H1 (cell line): ENCODE results near the gene NEUROG1.
A peak's percentile ranks its signal among the peaks of the same experiment; 100 is the strongest.

Experiments used
- EP300 ChIP-seq, 2 experiments: IDR thresholded peaks; 1 replicate in 1 of 2; 2 replicates in 1 of 2; pipeline ENCODE4 v1.6.1; 2011 to 2012; ENCODE audit warnings: low read depth in 2 of 2, low read length in 2 of 2, mild to moderate bottlenecking in 2 of 2, borderline replicate concordance in 1 of 2, inconsistent platforms in 1 of 2, moderate library complexity in 1 of 2
- JUND ChIP-seq: IDR thresholded peaks from 2 replicates; pipeline ENCODE4 v1.6.1; 2011; ENCODE audit warnings: mild to moderate bottlenecking, improper control_type of control experiment, low read length
- RFX5 ChIP-seq: IDR thresholded peaks from 2 replicates; pipeline ENCODE4 v1.6.1; 2011; ENCODE audit warnings: low read depth, low read length, improper control_type of control experiment, borderline replicate concordance
- TF ChIP-seq, protein P1 (sequence below), 3 experiments: IDR thresholded peaks; 1 replicate in 2 of 3; 2 replicates in 1 of 3; pipeline versions ENCODE4 v1.5.1 to v1.6.1; 2011; ENCODE audit warnings: low read length in 3 of 3, mild to moderate bottlenecking in 3 of 3, inconsistent platforms in 2 of 3, low read depth in 1 of 3, moderate library complexity in 1 of 3; ENCODE audit not compliant: insufficient read depth in 1 of 3; ENCODE audit errors: control extremely low read depth in 1 of 3
- TF ChIP-seq, protein P2 (sequence below): IDR thresholded peaks from 2 replicates; pipeline ENCODE4 v1.6.1; 2012; ENCODE audit warnings: inconsistent platforms

GRCh38 chr5:135535820-135536801, at the start of gene NEUROG1:
- TF ChIP-seq RFX5 (no peak), JUND (no peak), EP300 (IDR thresholded peaks at IDR 0.05; ENCODE audit: borderline replicate concordance in 1 of 2, low read depth in 2 of 2, low read length in 2 of 2) (peak in 1 of 2 experiments; percentile 18; a peak in 1 of 3 replicates)
- TF ChIP-seq, protein P1, sequence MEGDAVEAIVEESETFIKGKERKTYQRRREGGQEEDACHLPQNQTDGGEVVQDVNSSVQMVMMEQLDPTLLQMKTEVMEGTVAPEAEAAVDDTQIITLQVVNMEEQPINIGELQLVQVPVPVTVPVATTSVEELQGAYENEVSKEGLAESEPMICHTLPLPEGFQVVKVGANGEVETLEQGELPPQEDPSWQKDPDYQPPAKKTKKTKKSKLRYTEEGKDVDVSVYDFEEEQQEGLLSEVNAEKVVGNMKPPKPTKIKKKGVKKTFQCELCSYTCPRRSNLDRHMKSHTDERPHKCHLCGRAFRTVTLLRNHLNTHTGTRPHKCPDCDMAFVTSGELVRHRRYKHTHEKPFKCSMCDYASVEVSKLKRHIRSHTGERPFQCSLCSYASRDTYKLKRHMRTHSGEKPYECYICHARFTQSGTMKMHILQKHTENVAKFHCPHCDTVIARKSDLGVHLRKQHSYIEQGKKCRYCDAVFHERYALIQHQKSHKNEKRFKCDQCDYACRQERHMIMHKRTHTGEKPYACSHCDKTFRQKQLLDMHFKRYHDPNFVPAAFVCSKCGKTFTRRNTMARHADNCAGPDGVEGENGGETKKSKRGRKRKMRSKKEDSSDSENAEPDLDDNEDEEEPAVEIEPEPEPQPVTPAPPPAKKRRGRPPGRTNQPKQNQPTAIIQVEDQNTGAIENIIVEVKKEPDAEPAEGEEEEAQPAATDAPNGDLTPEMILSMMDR (IDR thresholded peaks at IDR 0.05; ENCODE audit: control extremely low read depth in 1 of 3, insufficient read depth in 1 of 3, low read depth in 1 of 3, low read length in 3 of 3), result no peak
- TF ChIP-seq, protein P2, sequence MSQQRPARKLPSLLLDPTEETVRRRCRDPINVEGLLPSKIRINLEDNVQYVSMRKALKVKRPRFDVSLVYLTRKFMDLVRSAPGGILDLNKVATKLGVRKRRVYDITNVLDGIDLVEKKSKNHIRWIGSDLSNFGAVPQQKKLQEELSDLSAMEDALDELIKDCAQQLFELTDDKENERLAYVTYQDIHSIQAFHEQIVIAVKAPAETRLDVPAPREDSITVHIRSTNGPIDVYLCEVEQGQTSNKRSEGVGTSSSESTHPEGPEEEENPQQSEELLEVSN, result peak; percentile 92
